Ishikawa (cell line): Measurements from ENCODE around the gene ARHGAP22.

ENCODE experiments used
- CEBPB ChIP-seq: IDR thresholded peaks from 2 replicates; pipeline ENCODE4 v1.6.1; 2012
- CREB1 ChIP-seq: IDR thresholded peaks from 2 replicates; pipeline ENCODE4 v1.6.1; 2012; ENCODE audit warnings: low read depth
- EGR1 ChIP-seq: IDR thresholded peaks from 2 replicates; pipeline ENCODE4 v1.6.1; 2012
- EP300 ChIP-seq: IDR thresholded peaks from 2 replicates; pipeline ENCODE4 v1.6.1; 2012; ENCODE audit warnings: borderline replicate concordance
- FOXM1 ChIP-seq: IDR thresholded peaks from 2 replicates; pipeline ENCODE4 v1.6.1; 2012; ENCODE audit warnings: low read depth, borderline replicate concordance
- NFIC ChIP-seq: IDR thresholded peaks from 2 replicates; pipeline ENCODE4 v1.6.1; 2012
- RAD21 ChIP-seq: IDR thresholded peaks from 2 replicates; pipeline ENCODE4 v1.6.1; 2012; ENCODE audit warnings: low read depth
- TAF1 ChIP-seq: IDR thresholded peaks from 2 replicates; pipeline ENCODE4 v1.6.1; 2012; ENCODE audit warnings: low read depth, mild to moderate bottlenecking
- TCF12 ChIP-seq: IDR thresholded peaks from 2 replicates; pipeline ENCODE4 v1.6.1; 2012; ENCODE audit warnings: low read depth
- TEAD4 ChIP-seq: IDR thresholded peaks from 2 replicates; pipeline ENCODE4 v1.6.1; 2012
- USF1 ChIP-seq: IDR thresholded peaks from 2 replicates; pipeline ENCODE4 v1.6.1; 2012
- YY1 ChIP-seq: IDR thresholded peaks from 2 replicates; pipeline ENCODE4 v1.6.1; 2012; ENCODE audit warnings: low read depth
- ZBTB7A ChIP-seq: IDR thresholded peaks from 2 replicates; pipeline ENCODE4 v1.6.1; 2012; ENCODE audit warnings: low read depth
- TF ChIP-seq, protein P1 (sequence below): IDR thresholded peaks from 2 replicates; pipeline ENCODE4 v1.6.1; 2012
- TF ChIP-seq, protein P2 (sequence below): IDR thresholded peaks from 2 replicates; pipeline ENCODE4 v1.6.1; 2012; ENCODE audit warnings: low read depth, mild to moderate bottlenecking

Gene ARHGAP22

GRCh38 chr10:48478469-48478868, 126.4 kb downstream of the ARHGAP22 start:
- TF ChIP-seq USF1 = no peak
- TF ChIP-seq TAF1 = no peak
- TF ChIP-seq, protein P1, sequence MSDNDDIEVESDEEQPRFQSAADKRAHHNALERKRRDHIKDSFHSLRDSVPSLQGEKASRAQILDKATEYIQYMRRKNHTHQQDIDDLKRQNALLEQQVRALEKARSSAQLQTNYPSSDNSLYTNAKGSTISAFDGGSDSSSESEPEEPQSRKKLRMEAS = no peak
- no peak for TF ChIP-seq CEBPB
- TF ChIP-seq FOXM1 = no peak
- no peak for TF ChIP-seq ZBTB7A
- no peak for TF ChIP-seq TCF12
- TF ChIP-seq, protein P2, sequence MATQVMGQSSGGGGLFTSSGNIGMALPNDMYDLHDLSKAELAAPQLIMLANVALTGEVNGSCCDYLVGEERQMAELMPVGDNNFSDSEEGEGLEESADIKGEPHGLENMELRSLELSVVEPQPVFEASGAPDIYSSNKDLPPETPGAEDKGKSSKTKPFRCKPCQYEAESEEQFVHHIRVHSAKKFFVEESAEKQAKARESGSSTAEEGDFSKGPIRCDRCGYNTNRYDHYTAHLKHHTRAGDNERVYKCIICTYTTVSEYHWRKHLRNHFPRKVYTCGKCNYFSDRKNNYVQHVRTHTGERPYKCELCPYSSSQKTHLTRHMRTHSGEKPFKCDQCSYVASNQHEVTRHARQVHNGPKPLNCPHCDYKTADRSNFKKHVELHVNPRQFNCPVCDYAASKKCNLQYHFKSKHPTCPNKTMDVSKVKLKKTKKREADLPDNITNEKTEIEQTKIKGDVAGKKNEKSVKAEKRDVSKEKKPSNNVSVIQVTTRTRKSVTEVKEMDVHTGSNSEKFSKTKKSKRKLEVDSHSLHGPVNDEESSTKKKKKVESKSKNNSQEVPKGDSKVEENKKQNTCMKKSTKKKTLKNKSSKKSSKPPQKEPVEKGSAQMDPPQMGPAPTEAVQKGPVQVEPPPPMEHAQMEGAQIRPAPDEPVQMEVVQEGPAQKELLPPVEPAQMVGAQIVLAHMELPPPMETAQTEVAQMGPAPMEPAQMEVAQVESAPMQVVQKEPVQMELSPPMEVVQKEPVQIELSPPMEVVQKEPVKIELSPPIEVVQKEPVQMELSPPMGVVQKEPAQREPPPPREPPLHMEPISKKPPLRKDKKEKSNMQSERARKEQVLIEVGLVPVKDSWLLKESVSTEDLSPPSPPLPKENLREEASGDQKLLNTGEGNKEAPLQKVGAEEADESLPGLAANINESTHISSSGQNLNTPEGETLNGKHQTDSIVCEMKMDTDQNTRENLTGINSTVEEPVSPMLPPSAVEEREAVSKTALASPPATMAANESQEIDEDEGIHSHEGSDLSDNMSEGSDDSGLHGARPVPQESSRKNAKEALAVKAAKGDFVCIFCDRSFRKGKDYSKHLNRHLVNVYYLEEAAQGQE = no peak
- TF ChIP-seq TEAD4 = no peak
- no peak for TF ChIP-seq RAD21
- TF ChIP-seq CREB1 = no peak
- TF ChIP-seq NFIC = no peak
- TF ChIP-seq EGR1 = no peak
- TF ChIP-seq YY1 = no peak
- no peak for TF ChIP-seq EP300

GRCh38 chr10:48477616-48478015, 127.3 kb downstream of the ARHGAP22 start:
- TF ChIP-seq TCF12 (no peak), FOXM1 (no peak), EGR1 (no peak), CEBPB (no peak), CREB1 (no peak), YY1 (no peak), NFIC (no peak), RAD21 (no peak)
- TF ChIP-seq, protein P1 = no peak

DNA sequence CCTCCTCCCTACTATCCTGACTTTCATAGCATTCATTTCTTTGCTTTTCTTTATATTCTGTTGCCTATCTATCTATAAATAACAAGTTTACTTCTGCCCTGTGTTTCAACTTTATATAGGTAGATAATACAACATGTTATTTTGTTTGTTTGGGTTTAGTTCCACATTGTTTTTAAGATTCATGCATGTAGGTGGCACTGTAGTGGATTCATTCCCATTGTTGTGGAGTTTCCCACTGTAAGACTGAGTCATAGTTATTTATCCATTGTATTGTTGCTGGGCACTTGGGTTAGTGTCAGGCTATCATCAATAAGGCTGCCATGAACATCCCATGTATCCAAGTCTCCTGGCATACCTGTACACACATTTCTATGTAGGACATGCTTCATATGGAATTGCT, 127.7 kb downstream of the ARHGAP22 start:
- TF ChIP-seq, protein P2 = no peak
- TF ChIP-seq, protein P1 = no peak
- no peak for TF ChIP-seq EGR1
- no peak for TF ChIP-seq TCF12
- no peak for TF ChIP-seq USF1
- TF ChIP-seq ZBTB7A = no peak
- no peak for TF ChIP-seq CEBPB
- no peak for TF ChIP-seq FOXM1

DNA sequence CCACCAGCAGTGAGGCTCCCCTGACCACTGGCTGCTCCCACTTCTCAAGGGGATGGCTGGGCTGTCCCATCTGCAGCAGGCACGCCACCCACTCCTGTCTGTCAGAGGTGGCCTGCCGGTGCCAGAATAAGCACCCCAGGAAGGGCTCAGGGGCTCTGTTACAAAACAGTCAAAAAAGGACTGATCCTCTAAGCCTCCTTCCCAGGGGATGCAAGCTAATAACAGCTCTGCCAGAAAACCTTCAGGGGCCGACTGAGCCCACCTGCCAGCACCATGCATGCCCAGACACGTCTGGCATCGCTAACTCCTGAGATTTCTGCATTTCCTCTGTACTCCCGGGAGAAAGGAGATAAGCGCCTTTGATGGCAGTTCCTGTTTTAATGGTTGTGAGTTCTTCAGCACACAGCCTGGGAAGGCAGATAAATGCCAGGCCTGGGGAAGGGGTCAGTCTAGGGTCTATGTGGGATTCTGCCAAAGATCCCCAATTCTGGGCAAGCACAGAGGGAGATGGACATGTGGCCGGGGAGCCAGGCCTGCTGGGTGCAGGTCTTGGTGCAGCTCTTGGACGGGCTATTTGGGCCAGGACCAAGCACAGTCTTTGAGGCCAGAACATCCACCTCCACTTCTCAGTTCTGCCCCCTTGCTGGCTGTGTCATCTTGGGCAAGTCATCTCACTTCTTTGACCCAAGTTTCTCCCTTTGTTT, 128.4 kb downstream of the ARHGAP22 start:
- no peak for TF ChIP-seq CREB1
- TF ChIP-seq, protein P1 = no peak
- TF ChIP-seq, protein P2 = no peak
- TF ChIP-seq TAF1 = no peak
- TF ChIP-seq EGR1 = no peak
- no peak for TF ChIP-seq ZBTB7A
- no peak for TF ChIP-seq YY1
- TF ChIP-seq RAD21 = no peak
- no peak for TF ChIP-seq CEBPB
- TF ChIP-seq NFIC = no peak
- TF ChIP-seq FOXM1 = no peak
- no peak for TF ChIP-seq TCF12
- TF ChIP-seq EP300 = no peak
- no peak for TF ChIP-seq TEAD4
- no peak for TF ChIP-seq USF1
